Measurements from ENCODE around the gene GLI3.
"Not testable (repeated sequence)": the region's sequence is repeated elsewhere in the genome, so short reads cannot be mapped to it uniquely, and the experiment has no call there.

The GLI3 gene

GRCh38 chr7:42210333-42210732 is 26.7 kb downstream of the GLI3 start:
- no peak for DNase-seq

DNA sequence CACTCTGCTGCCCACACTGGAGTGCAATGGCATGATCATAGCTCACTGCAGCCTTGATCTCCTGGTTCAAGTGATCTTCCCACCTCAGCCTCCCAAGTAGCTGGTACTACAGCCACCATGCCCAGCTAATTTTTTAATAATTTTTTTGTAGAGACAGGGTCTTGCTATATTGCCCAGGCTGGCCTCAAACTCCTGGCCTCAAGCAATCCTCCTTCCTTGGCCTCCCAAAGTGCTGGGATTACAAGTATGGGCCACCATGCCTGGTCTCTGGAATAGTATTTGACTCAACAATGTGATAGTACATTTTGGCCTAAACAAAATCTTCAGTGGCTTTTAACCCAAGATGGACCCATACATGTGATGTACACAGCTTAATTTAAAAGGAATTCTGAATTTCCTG is 27.9 kb downstream of the GLI3 start:
- DNase-seq: not testable (repeated sequence)

DNA sequence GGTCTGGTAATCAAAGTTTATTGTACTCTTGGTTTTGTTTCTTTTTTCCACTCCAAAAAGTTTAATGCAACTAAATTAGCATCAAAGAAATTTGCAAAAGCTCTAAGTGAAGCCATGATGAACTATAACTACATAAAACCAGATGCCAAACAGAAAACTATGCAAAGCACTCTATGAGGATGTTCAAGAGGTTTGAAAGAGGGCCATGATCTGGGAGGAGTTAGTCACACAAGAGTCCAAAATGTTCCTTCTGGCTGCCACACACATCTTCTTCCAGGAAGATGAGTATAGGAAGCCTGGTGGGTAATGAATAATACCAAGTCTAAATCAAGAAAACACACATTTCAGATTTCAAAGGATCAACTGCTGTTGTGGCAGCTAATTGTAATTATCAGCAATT is 28.4 kb downstream of the GLI3 start:
- DNase-seq: no peak

DNA sequence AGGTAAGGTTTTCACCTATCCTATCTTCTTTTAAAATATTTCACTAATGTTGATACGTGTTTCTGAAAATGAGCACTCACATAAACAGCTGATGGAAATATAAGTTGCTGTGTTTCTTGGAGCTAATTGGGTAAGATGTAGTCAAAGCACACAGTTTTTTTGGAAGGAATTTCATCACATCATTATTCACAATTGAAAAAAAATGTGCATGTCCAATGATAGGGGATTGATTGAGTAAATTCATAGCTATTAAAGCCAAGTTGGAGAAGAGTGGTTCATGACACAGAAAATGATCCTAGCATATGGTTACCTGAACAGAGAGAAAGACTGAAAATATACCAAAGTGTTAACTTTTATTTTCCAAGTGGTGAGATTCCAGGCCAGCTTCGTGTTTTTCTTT is 29.6 kb downstream of the GLI3 start:
- no peak for DNase-seq

GRCh38 chr7:42203336-42203735 is 33.7 kb downstream of the GLI3 start:
- no peak for DNase-seq

DNA sequence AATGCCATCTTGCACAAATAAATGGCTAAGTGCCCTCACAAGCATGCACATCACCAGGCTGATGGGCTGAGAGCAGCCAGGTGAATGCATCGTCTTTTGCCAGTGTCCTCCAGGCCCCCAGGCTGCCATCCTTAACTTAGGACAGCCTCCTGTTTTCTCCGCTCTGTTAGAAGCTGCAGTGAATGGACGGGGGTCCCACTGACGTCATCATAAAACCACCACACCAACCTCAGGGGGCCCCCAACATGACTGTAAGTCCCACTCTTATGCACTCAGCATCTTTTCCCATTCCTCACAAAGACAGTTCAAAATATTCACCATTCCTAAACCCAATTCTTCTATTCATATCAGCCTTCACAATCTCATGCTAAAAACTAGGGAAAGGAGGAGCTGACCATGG is 34.4 kb downstream of the GLI3 start:
- DNase-seq: no peak

DNA sequence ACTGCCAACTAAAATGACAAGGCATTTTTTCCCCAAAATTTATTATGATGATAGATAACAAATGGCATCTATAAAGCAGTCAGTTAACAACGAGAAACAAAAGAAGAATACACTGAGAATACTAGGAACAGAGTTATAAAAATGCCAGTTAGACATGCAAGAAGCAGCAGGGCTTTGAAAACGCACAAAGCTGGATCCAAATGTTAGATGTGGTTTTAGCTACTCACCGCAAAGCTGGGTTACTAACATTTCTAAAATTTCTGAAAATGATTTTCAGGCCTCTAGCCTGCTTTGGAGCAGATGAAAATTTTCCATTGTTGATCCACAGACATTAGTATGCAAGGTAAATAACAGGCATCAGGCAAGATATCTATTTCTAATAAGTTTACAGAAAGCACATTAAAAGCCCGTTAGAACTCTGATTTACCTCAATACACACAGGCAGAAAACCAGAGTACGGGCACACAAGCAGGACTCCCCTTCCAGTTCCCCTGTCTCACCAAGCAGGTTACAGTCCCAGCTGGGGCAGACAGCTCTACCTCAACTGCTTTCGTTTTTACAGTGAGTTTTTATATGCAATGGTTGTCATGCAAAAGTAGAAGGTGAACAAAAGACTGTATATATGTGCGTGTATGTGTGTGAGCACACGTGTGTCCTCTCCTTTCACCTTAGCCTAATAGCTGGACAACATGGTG is 37.9 kb downstream of the GLI3 start:
- DNase-seq: no peak

DNA sequence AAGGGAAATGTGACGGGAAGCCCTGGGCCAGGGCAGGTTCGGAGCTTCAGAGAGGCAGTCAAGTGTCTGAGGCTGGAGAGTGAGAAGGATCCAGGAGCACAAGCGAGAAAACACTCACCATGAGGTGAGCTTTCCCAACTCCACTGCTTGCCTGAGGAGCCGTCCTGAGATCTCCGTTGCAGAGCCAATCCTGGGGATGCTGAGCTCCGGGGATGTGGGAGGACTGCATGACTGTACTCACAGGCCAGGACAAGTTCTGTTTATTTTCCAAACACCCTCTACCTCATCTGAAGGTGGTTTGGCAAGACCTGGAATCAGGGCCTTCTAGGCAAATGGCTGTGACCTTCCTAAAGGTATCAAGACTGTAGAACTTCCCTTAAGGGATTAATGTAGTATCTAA is 38.7 kb downstream of the GLI3 start:
- no peak for DNase-seq

- DNase-seq: no peak
Observed at GRCh38 chr7:42197451-42197850, 39.6 kb downstream of the GLI3 start.

DNA sequence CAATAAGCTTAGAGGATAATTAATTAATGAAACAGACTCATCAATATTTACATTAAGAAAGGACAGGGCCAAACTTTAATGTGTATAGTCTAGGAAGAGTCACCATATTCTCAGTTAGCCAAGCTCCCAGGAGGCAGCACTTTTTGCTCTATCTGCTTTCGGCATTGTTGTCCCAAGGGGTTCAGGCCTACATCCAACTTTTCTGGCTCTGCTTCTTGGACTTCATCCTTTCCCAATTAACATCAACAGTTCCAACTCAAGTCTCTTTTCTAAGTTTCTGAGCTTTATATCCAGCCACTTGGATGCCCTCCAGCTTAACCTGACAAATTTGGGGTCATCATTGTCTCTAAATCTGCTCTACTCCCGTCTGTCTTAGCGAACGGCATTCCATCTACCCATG is 42.8 kb downstream of the GLI3 start:
- no peak for DNase-seq

GRCh38 chr7:42193471-42194129 is 43.4 kb downstream of the GLI3 start:
- no peak for DNase-seq

DNA sequence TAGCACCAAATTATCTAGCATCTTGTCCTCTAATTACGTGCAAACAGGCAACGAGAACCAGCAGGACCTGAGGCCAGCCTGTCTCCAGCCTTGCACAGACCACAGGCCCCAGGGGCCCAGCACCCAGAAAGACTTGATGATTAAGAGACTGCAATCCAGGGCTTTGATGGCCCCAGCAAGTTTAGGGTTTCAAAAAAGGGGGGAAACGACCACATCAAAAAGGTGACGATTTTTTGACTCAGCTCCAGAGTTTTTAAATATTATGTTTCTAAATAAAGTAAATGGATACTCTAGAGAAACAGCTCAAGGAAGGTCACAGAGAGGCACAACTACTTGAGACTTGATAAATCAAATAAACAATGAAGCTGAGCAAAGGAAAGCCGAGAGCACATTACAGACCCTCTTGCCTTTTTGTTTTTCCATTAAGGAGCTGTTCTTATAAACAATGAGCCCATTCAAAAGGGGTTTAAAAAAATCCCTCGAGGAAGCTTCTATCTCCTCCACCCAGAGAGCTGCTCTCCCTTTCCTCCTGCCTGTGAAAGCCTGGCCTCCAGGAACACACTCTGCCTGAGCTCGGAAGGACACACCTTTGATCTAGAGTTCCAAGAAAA is 44.1 kb downstream of the GLI3 start:
- DNase-seq: no peak

- DNase-seq: no peak
Observed at GRCh38 chr7:42192066-42192465, 44.9 kb downstream of the GLI3 start.

DNA sequence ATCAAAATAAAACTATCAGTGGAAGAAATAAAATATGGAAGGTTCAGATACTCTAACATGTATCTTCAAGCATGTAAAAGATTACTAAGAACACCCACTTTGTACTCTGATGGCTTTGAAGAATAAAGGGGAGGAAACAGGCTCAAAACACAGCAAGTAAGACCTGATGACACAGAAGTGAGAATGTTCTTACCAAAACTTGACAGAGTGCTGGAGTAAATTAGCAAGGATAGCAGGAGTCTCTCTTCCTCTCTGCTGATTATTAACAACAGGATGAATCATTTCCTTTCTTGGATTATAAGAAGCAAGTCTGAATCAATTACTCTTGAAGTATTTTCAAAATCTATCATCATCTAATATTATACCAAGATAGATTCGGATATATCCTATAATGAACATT is 47.5 kb downstream of the GLI3 start:
- DNase-seq: no peak

- DNase-seq: no peak
Observed at GRCh38 chr7:42186151-42186550, 50.9 kb downstream of the GLI3 start.

GRCh38 chr7:42185726-42186125 is 51.3 kb downstream of the GLI3 start:
- no peak for DNase-seq

DNA sequence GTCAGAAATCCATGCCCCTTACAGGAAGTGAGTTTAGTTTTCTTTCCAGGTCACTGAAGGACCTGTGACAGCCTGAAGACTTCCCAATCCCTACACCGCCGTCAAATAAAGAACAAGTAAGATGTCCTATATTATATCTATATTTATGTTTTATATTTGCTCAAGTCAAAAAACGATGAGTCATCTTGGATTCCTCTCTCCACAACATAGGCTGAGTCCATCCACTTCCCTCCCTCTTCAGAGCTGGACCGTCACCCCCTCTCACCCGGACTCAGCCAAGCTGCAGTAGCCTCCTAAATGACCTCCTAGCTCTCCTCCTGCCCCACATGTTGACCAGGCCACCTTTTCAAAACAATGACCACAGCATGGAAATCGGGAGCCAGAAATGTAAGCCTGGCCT is 53.5 kb downstream of the GLI3 start:
- no peak for DNase-seq

DNA sequence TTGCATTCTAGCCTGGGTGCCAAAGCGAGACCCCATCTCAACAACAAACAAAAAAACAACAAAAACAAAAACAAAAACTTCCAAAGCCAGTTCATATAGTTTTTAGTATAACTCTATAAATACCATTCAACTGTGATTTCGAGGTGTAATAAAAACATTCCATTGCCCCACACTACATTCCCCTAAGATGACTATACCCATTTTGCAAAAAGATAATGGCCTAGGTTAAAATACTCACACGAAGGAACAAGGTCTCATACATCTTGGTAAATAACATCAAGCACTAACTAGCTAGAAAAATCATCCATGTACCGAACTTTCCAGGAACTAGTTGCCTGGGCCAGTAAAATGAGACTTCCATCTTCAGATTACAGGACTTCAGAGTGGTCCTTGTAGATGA is 55.4 kb downstream of the GLI3 start:
- DNase-seq: no peak

- DNase-seq: no peak
Observed at GRCh38 chr7:42180806-42181205, 56.2 kb downstream of the GLI3 start.

- DNase-seq: no peak
Observed at GRCh38 chr7:42176724-42177101, 60.3 kb downstream of the GLI3 start.

- no peak for DNase-seq
Observed at GRCh38 chr7:42175834-42176723, 60.9 kb downstream of the GLI3 start.

- DNase-seq: no peak
Observed at GRCh38 chr7:42174391-42174912, 62.6 kb downstream of the GLI3 start.

DNA sequence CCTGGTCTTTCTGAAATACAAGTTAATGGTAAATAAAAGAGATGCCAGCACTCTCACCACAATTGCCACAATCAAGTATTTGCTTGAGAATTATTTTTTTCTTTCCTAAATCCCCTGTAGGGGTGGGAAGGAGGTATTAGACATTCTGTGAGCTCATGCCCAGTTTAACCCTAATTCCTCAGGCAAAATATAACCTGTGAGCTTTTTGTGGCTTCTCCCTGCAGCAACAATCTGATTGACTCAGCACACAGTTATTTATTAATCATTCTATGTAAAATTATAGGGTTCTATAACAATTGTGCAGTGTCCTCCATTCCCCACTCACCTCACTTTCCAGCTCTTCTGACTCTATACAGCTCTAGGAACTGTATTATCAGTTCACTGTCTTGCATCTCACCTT is 66.3 kb downstream of the GLI3 start:
- DNase-seq: no peak
